ENCODE results near the gene LRRC37A2.
"Not testable (repeated sequence)": the region's sequence is repeated elsewhere in the genome, so short reads cannot be mapped to it uniquely, and the experiment has no call there.

The LRRC37A2 gene

DNA sequence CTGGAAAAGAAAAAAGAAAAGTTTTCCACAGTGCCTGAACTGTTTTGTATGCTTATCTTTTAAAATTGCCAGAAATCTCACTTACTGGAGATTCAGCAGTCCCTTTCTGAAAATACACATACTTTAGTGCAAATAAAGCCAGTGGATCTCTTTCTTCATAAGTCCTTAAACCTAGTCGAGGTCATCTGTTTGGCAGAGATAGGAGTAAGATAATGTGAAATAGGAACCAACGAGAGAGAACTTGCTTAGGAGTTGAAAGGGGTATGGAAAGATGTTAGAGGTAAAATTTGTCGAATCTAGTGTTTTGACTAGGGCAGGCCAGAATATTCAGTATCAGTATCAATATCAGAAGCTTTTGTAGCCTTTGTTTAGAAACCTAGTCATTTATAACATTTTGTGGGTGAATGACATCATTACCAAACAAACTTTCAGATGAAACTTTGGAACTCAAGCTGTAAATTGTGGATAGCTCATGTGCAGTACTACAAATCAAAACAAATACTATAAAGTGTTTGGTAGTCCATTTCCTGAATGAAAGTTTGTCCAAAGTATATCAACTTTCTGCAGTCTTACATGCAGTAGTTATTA lies 86.2 kb downstream of the LRRC37A2 start:
- H3K27ac ChIP-seq: not testable (repeated sequence)

DNA sequence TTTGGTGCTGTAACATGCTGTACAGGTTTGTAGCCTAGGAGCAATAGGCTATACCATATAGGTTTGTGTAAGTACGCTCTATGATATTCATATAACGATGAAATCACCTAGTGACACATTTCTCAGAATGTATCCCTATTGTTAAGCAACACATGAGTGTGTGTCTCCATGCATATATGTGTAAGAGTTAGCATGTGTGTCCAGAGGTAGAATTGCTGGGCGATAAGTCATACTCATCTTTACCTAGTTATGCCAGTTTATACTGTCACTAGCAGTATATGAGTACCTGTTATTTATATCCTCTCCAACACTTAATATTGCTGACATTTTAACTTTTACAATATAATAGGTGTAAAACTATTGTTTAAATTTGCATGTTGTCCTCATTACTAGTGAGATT lies 88.5 kb downstream of the LRRC37A2 start:
- not testable (repeated sequence) for H3K27ac ChIP-seq

DNA sequence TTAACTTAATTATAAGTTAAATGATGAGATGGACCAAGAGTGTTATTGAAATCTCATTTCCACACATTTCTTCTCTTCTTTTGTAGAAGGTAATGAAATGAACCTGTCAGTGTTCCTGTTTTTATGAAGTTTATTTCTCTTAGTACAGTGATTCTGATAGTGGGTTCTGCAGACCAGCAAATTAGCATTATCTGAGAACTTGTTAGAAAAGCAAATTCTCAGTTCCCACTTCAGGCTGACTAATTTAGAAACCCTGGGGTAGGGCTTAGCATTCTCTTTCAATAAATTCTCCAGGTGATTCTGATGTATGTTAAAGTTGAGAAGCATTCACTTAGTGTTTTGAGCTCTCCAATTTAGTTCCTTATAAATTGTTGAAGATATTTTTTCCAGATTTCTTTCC lies 90.9 kb downstream of the LRRC37A2 start:
- not testable (repeated sequence) for H3K27ac ChIP-seq

Data from VCaP (cell line).